HCT116 (cell line): ENCODE data around the gene TIGD3. TPM values are rescaled to one million over a fixed set of nuclear protein-coding genes. Genes with fewer than 3 reads are reported as not detected.

Source experiments
- ATAC-seq: fragments of 200-7000 bp; cut with Tn5 transposase; 2 replicates; pipeline ENCODE4 v1.9.1; 2020; ENCODE audit warnings: mild to moderate bottlenecking, moderate library complexity
- BruUV-seq: library from RNA; stranded (reverse); fragments of 400-500 nt; replicated peaks from 2 replicates; lab custom pipeline; 2021; lab: Mats Ljungman, UMichigan
- CTCF ChIA-PET: fragments of 300-600 bp; sonication (Branson Sonifier 250); formaldehyde crosslinking; loops from one replicate; lab custom pipeline; 2021; ENCODE audit warnings: antibody characterized with exemption; lab: Charles Lee
- POLR2A ChIA-PET: fragments of 300-600, 350-600 bp; sonication (Branson Sonifier 250); formaldehyde crosslinking; loops from one replicate; lab custom pipeline; 2021; ENCODE audit warnings: antibody characterized with exemption; lab: Charles Lee
- RAD21 ChIA-PET, 2 experiments: fragments of 300-600 bp; sonication (Branson Sonifier 250); formaldehyde crosslinking; loops; one replicate each; lab custom pipeline; 2023; ENCODE audit warnings: low total read pairs in 2 of 2; ENCODE audit not compliant: uncharacterized antibody in 2 of 2, unreplicated experiment in 2 of 2, low non-redundant PET in 1 of 2; lab: Charles Lee
- DNase-seq: peaks from one replicate; pipeline ENCODE4 v3.0.0-alpha.2; 2010; ENCODE audit warnings: low read depth, low spot score
- H2AFZ ChIP-seq: fragments of 200-600 bp; shearing (Covaris generic), sonication (generic); 2 replicates; pipeline ENCODE4 v1.6.1; 2017; ENCODE audit warnings: low read depth, mixed run types, mixed read lengths, antibody characterized with exemption, low read length; ENCODE audit not compliant: poor library complexity, severe bottlenecking
- H3K27ac ChIP-seq: 2 replicates; pipeline ENCODE4 v1.5.1; 2012; ENCODE audit warnings: low read depth, low read length
- H3K27me3 ChIP-seq: fragments of 200-600 bp; sonication (generic); 2 replicates; pipeline ENCODE4 v1.6.1; 2016; ENCODE audit warnings: mixed run types, low read length, mixed read lengths; ENCODE audit not compliant: insufficient read depth
- H3K36me3 ChIP-seq, 2 experiments: fragments of 200-500 bp in 1 of 2; fragments of 200-600 bp in 1 of 2; sonication (Bioruptor generic) in 1 of 2; sonication (generic) in 1 of 2; 2 replicates each; pipeline versions ENCODE4 v1.5.1 to v1.6.1; 2014 to 2016; ENCODE audit warnings: low read length in 2 of 2, inconsistent platforms in 1 of 2, mixed read lengths in 1 of 2, mixed run types in 1 of 2; ENCODE audit not compliant: insufficient read depth in 2 of 2, control insufficient read depth in 1 of 2
- H3K4me1 ChIP-seq, 2 experiments: fragments of 200-600 bp in 1 of 2; sonication (generic) in 1 of 2; 2 replicates each; pipeline versions ENCODE4 v1.5.1 to v1.6.1; 2012 to 2017; ENCODE audit warnings: low read length in 2 of 2, inconsistent platforms in 1 of 2, mild to moderate bottlenecking in 1 of 2, mixed read lengths in 1 of 2, mixed run types in 1 of 2, moderate library complexity in 1 of 2; ENCODE audit not compliant: insufficient read depth in 2 of 2, control insufficient read depth in 1 of 2
- H3K4me2 ChIP-seq: fragments of 200-600 bp; sonication (generic); 2 replicates; pipeline ENCODE4 v1.6.1; 2017; ENCODE audit warnings: mixed run types, low read length, mixed read lengths
- H3K4me3 ChIP-seq, 2 experiments: fragments of 200-600 bp in 1 of 2; sonication (generic) in 1 of 2; replicated peaks in 1 of 2; 2 replicates each; pipeline ENCODE4 v1.5.1; 2011 to 2016; ENCODE audit warnings: low read length in 2 of 2, control low read depth in 1 of 2, low read depth in 1 of 2, mild to moderate bottlenecking in 1 of 2, mixed read lengths in 1 of 2, mixed run types in 1 of 2
- H3K79me2 ChIP-seq: fragments of 200-600 bp; sonication (generic); 2 replicates; pipeline ENCODE4 v1.6.1; 2017; ENCODE audit warnings: mild to moderate bottlenecking, mixed run types, low read length, moderate library complexity, mixed read lengths; ENCODE audit not compliant: insufficient read depth
- H3K9ac ChIP-seq: fragments of 200-600 bp; sonication (generic); 2 replicates; pipeline ENCODE4 v1.6.1; 2016; ENCODE audit warnings: low read length, mixed read lengths
- H3K9me2 ChIP-seq: fragments of 200-600 bp; sonication (generic), shearing (Covaris generic); 2 replicates; pipeline ENCODE4 v1.6.1; 2017; ENCODE audit warnings: mixed run types, mild to moderate bottlenecking, moderate library complexity; ENCODE audit not compliant: insufficient read depth
- H3K9me3 ChIP-seq, 2 experiments: fragments of 200-500 bp in 1 of 2; fragments of 200-600 bp in 1 of 2; sonication (Bioruptor generic) in 1 of 2; sonication (generic) in 1 of 2; 2 replicates each; pipeline ENCODE4 v1.6.1; 2014 to 2017; ENCODE audit warnings: low read length in 2 of 2, mixed read lengths in 2 of 2, inconsistent platforms in 1 of 2, low read depth in 1 of 2, mild to moderate bottlenecking in 1 of 2, mixed run types in 1 of 2, moderate library complexity in 1 of 2; ENCODE audit not compliant: control insufficient read depth in 1 of 2, insufficient read depth in 1 of 2
- H4K20me1 ChIP-seq: fragments of 200-600 bp; sonication (generic), shearing (Covaris generic); 2 replicates; pipeline ENCODE4 v1.6.1; 2017; ENCODE audit warnings: mixed run types, mild to moderate bottlenecking, moderate library complexity; ENCODE audit not compliant: insufficient read depth
- CBX3 ChIP-seq: IDR thresholded peaks from 2 replicates; pipeline ENCODE4 v1.6.1; 2012; ENCODE audit warnings: low read depth
- CEBPB ChIP-seq: IDR thresholded peaks from 2 replicates; pipeline ENCODE4 v1.6.1; 2012; ENCODE audit warnings: low read depth
- POLR2A ChIP-seq: IDR thresholded peaks from 2 replicates; pipeline ENCODE4 v1.7.0; 2011; ENCODE audit warnings: borderline replicate concordance; ENCODE audit not compliant: insufficient read depth, insufficient read length; ENCODE audit errors: extremely low read depth
- POLR2AphosphoS5 ChIP-seq: IDR thresholded peaks from 2 replicates; pipeline ENCODE4 v1.6.1; 2011; ENCODE audit warnings: mild to moderate bottlenecking, low read depth, low read length, moderate library complexity
- RAD21 ChIP-seq: IDR thresholded peaks from 2 replicates; pipeline ENCODE4 v1.6.1; 2012; ENCODE audit warnings: low read depth, mild to moderate bottlenecking
- YY1 ChIP-seq: IDR thresholded peaks from 2 replicates; pipeline ENCODE4 v1.6.1; 2011; ENCODE audit warnings: low read length, low read depth, moderate library complexity, mild to moderate bottlenecking; ENCODE audit not compliant: insufficient replicate concordance; ENCODE audit errors: extremely low read depth
- intact Hi-C: fragments of 100-400 bp; cut with micrococcal nuclease; formaldehyde crosslinking; loops from 2 replicates; pipeline ENCODE4 v1.10.0; 2022
- total RNA-seq: library from RNA; stranded (reverse); gene quantifications from one replicate; pipeline ENCODE4 v1.2.1, GENCODE V29; 2021; ENCODE audit not compliant: unreplicated experiment
- TF ChIP-seq, protein P1 (sequence below): IDR thresholded peaks from 2 replicates; pipeline ENCODE4 v1.6.1; 2011; ENCODE audit warnings: mild to moderate bottlenecking, low read length, moderate library complexity; ENCODE audit not compliant: insufficient replicate concordance; ENCODE audit errors: extremely low read depth
- TF ChIP-seq, protein P2 (sequence below), 3 experiments: fragments of 200-600 bp in 1 of 3; sonication (generic) in 1 of 3; IDR thresholded peaks in 2 of 3; conservative IDR thresholded peaks in 1 of 3; 2 replicates each; pipeline ENCODE4 v1.5.1; 2012 to 2017; ENCODE audit warnings: low read depth in 2 of 3, low read length in 2 of 3, antibody characterized with exemption in 1 of 3, borderline replicate concordance in 1 of 3, control low read depth in 1 of 3, mild to moderate bottlenecking in 1 of 3, mixed read lengths in 1 of 3, mixed run types in 1 of 3, moderate library complexity in 1 of 3; ENCODE audit not compliant: insufficient read depth in 1 of 3
- TF ChIP-seq, protein P3 (sequence below): IDR thresholded peaks from 2 replicates; pipeline ENCODE4 v1.6.1; 2012

TIGD3 gene
- total RNA-seq, 1 experiment from 2014 or later: 2.4 TPM

DNA sequence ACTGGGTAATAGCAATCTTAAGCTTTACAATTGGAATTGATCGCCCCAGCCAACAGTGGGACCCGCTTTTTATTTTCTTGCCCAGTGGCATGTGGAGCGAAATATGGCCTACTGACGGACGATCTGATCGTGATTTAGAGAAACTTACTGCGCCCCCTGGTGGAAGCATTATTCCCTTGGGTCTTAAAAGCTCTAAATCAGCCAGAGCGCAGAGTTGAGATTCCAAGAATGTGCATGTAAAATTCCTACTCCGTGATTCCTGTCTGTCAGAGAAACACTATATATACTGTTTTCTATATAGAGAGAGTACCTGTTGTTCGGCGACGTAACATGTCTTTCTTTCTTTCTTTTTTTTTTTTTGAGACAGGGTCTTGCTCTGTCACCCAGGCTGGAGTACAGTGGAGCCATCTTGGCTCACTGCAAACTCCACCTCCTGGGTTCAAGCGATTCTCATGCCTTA lies 24.6 kb upstream of the TIGD3 start:
- BruUV-seq: no TSS peak

More for the DNA sequence above, 24.6 kb upstream of the TIGD3 start:
- Histone ChIP-seq H4K20me1 (no peaks in the 10 kb centered on the region), H3K27ac (no peak overlapping the region), H3K27me3 (no peaks in the 10 kb centered on the region), H3K79me2 (peaks cover 13% of the 10 kb centered on the region), H3K4me2 (peak overlapping the region; percentile 51), H3K9ac (peak overlapping the region; percentile 38), H3K4me1 (peaks cover 9 to 23% of the 10 kb centered on the region in 2 experiments), H3K9me3 (no peaks in the 10 kb centered on the region), H2AFZ (peak overlapping the region; percentile 91), H3K36me3 (no peaks in the 10 kb centered on the region), H3K4me3 (0 out of 4 replicates have a peak overlapping the region, but pooled peaks of 1 of the 2 experiments have one; percentile 6), H3K9me2 (no peaks in the 10 kb centered on the region)
- ChIA-PET CTCF (interaction anchor here (0.7 to 8.5 kb wide), 13 partner anchors 9 to 218 kb away, joined by 3 to 202 read pairs (median 4); partner anchors contain the start of genes CDC42EP2, FAU, MRPL49 and TM7SF2), RAD21 (interaction anchor here (0.6 to 1.9 kb wide), 6 partner anchors 13 to 1059 kb away, joined by 3 to 9 read pairs (median 3); partner anchors contain the start of gene CDC42EP2 (in 1 of the 2)), POLR2A (interaction anchor here (0.7 to 2.7 kb wide), 7 partner anchors 13 to 170 kb away, joined by 3 to 20 read pairs (median 4); partner anchors contain the start of genes MALAT1, NEAT1 and TIGD3)
- intact Hi-C loops: loop anchor here (1.0 kb wide), 1 partner anchor 55 kb away; no protein-coding TSS in a partner anchor
- DNase-seq (peak; percentile 93), ATAC-seq (peak; percentile 57)
- TF ChIP-seq, protein P1, sequence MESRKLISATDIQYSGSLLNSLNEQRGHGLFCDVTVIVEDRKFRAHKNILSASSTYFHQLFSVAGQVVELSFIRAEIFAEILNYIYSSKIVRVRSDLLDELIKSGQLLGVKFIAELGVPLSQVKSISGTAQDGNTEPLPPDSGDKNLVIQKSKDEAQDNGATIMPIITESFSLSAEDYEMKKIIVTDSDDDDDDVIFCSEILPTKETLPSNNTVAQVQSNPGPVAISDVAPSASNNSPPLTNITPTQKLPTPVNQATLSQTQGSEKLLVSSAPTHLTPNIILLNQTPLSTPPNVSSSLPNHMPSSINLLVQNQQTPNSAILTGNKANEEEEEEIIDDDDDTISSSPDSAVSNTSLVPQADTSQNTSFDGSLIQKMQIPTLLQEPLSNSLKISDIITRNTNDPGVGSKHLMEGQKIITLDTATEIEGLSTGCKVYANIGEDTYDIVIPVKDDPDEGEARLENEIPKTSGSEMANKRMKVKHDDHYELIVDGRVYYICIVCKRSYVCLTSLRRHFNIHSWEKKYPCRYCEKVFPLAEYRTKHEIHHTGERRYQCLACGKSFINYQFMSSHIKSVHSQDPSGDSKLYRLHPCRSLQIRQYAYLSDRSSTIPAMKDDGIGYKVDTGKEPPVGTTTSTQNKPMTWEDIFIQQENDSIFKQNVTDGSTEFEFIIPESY: no peak
- TF ChIP-seq RAD21: peak; percentile 80
- TF ChIP-seq, protein P2, sequence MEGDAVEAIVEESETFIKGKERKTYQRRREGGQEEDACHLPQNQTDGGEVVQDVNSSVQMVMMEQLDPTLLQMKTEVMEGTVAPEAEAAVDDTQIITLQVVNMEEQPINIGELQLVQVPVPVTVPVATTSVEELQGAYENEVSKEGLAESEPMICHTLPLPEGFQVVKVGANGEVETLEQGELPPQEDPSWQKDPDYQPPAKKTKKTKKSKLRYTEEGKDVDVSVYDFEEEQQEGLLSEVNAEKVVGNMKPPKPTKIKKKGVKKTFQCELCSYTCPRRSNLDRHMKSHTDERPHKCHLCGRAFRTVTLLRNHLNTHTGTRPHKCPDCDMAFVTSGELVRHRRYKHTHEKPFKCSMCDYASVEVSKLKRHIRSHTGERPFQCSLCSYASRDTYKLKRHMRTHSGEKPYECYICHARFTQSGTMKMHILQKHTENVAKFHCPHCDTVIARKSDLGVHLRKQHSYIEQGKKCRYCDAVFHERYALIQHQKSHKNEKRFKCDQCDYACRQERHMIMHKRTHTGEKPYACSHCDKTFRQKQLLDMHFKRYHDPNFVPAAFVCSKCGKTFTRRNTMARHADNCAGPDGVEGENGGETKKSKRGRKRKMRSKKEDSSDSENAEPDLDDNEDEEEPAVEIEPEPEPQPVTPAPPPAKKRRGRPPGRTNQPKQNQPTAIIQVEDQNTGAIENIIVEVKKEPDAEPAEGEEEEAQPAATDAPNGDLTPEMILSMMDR (IDR thresholded peaks at IDR 0.05 in 2 of 3, conservative IDR thresholded peaks at IDR 0.05 in 1 of 3; ENCODE audit: borderline replicate concordance in 1 of 3, insufficient read depth in 1 of 3, low read depth in 2 of 3, low read length in 2 of 3): peak; percentile 76 to 89 (median 86)
- no peak for TF ChIP-seq CEBPB
- TF ChIP-seq POLR2AphosphoS5: peak; percentile 46
- TF ChIP-seq, protein P3, sequence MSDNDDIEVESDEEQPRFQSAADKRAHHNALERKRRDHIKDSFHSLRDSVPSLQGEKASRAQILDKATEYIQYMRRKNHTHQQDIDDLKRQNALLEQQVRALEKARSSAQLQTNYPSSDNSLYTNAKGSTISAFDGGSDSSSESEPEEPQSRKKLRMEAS: peak; percentile 68
- peak; percentile 75 for TF ChIP-seq YY1
- peak; percentile 15 for TF ChIP-seq POLR2A
- peak; percentile 86 for TF ChIP-seq CBX3
